GM23338 (cell line): ENCODE results near the gene SRPRA. TPM values are rescaled to one million over a fixed set of nuclear protein-coding genes. Genes with fewer than 3 reads are reported as not detected.

Source experiments
- ATAC-seq: fragments of 200-7000 bp; cut with Tn5 transposase; 3 replicates; pipeline ENCODE4 v1.9.1; 2020
- DNase-seq: peaks from one replicate; pipeline ENCODE4 v3.0.0-alpha.2; 2015; ENCODE audit warnings: low spot score
- H2AFZ ChIP-seq: fragments of 200-600 bp; sonication (generic); 2 replicates; pipeline ENCODE4 v1.8.0; 2016; ENCODE audit warnings: antibody characterized with exemption, mild to moderate bottlenecking, moderate library complexity
- H3F3A ChIP-seq: fragments of 200-600 bp; sonication (generic); replicated peaks from 2 replicates; pipeline ENCODE4 v1.8.0; 2017; ENCODE audit warnings: antibody characterized with exemption, mixed run types, low read depth
- H3K27ac ChIP-seq: fragments of 200-600 bp; sonication (generic); 2 replicates; pipeline ENCODE4 v1.6.1; 2016; ENCODE audit warnings: low read depth
- H3K27me3 ChIP-seq: fragments of 200-600 bp; sonication (generic); 2 replicates; pipeline ENCODE4 v1.8.0; 2016; ENCODE audit warnings: mild to moderate bottlenecking, mixed run types, moderate library complexity; ENCODE audit not compliant: insufficient read depth
- H3K36me3 ChIP-seq: fragments of 200-600 bp; sonication (generic); 2 replicates; pipeline ENCODE4 v1.8.0; 2016; ENCODE audit warnings: mild to moderate bottlenecking; ENCODE audit not compliant: insufficient read depth
- H3K4me1 ChIP-seq: fragments of 200-600 bp; sonication (generic); 2 replicates; pipeline ENCODE4 v1.8.0; 2016; ENCODE audit warnings: mild to moderate bottlenecking, moderate library complexity; ENCODE audit not compliant: insufficient read depth
- H3K4me2 ChIP-seq: fragments of 200-600 bp; sonication (generic); 2 replicates; pipeline ENCODE4 v1.7.1; 2017; ENCODE audit warnings: mixed run types
- H3K4me3 ChIP-seq: fragments of 200-600 bp; sonication (generic); 2 replicates; pipeline ENCODE4 v1.6.1; 2016; ENCODE audit warnings: mixed run types
- H3K79me2 ChIP-seq: fragments of 200-600 bp; sonication (generic); replicated peaks from 2 replicates; pipeline ENCODE4 v1.8.0; 2017; ENCODE audit warnings: mild to moderate bottlenecking; ENCODE audit not compliant: insufficient read depth
- H3K9me2 ChIP-seq: fragments of 200-600 bp; sonication (generic); 2 replicates; pipeline ENCODE4 v1.8.0; 2017; ENCODE audit not compliant: insufficient read depth
- H4K20me1 ChIP-seq: fragments of 200-600 bp; sonication (generic); replicated peaks from 2 replicates; pipeline ENCODE4 v1.8.0; 2017; ENCODE audit warnings: mild to moderate bottlenecking; ENCODE audit not compliant: insufficient read depth
- H3K27ac Mint-ChIP-seq: 2 replicates; pipeline ENCODE4 v1.8.0; 2020; ENCODE audit warnings: inconsistent platforms, mild to moderate bottlenecking, moderate library complexity, mixed read lengths
- H3K27me3 Mint-ChIP-seq: 3 replicates; pipeline ENCODE4 v1.8.0; 2022; ENCODE audit warnings: low read depth, mild to moderate bottlenecking, moderate library complexity, mixed read lengths, inconsistent platforms; ENCODE audit not compliant: insufficient read depth, poor library complexity
- H3K36me3 Mint-ChIP-seq: 3 replicates; pipeline ENCODE4 v1.8.0; 2021; ENCODE audit warnings: low read depth, mild to moderate bottlenecking, inconsistent platforms, moderate library complexity, mixed read lengths
- H3K4me1 Mint-ChIP-seq: 3 replicates; pipeline ENCODE4 v1.8.0; 2020; ENCODE audit warnings: mild to moderate bottlenecking, inconsistent platforms, mixed read lengths
- H3K4me3 Mint-ChIP-seq: 3 replicates; pipeline ENCODE4 v1.8.0; 2021; ENCODE audit warnings: moderate library complexity, mild to moderate bottlenecking, inconsistent platforms, mixed read lengths
- H3K9me3 Mint-ChIP-seq: 3 replicates; pipeline ENCODE4 v1.8.0; 2020; ENCODE audit warnings: moderate library complexity, mild to moderate bottlenecking, inconsistent platforms, mixed read lengths
- CREB1 ChIP-seq: fragments of 250-450 bp; sonication (Bioruptor Pico); IDR thresholded peaks from 2 replicates; pipeline ENCODE4 v1.5.0; 2020; ENCODE audit warnings: low read depth, mild to moderate bottlenecking, moderate library complexity
- EZH2 ChIP-seq: fragments of 200-600 bp; sonication (generic); IDR thresholded peaks from one replicate; pipeline ENCODE4 v1.8.0; 2017; ENCODE audit warnings: antibody characterized with exemption, mild to moderate bottlenecking, low read depth; ENCODE audit not compliant: unreplicated experiment
- EZH2phosphoT487 ChIP-seq: fragments of 200-600 bp; sonication (generic); IDR thresholded peaks from one replicate; pipeline ENCODE4 v1.8.1; 2018; ENCODE audit warnings: antibody characterized with exemption; ENCODE audit not compliant: unreplicated experiment
- JUNB ChIP-seq: IDR thresholded peaks from one replicate; pipeline ENCODE4 v1.6.1; 2016; ENCODE audit warnings: antibody characterized with exemption; ENCODE audit not compliant: unreplicated experiment
- NANOG ChIP-seq: IDR thresholded peaks from 2 replicates; pipeline ENCODE4 v1.6.1; 2016; ENCODE audit warnings: antibody characterized with exemption, borderline replicate concordance
- POLR2AphosphoS5 ChIP-seq: IDR thresholded peaks from 2 replicates; pipeline ENCODE4 v1.6.1; 2016; ENCODE audit warnings: antibody characterized with exemption, low read depth
- STAT1 ChIP-seq: IDR thresholded peaks from one replicate; pipeline ENCODE4 v1.6.1; 2016; ENCODE audit warnings: antibody characterized with exemption; ENCODE audit not compliant: unreplicated experiment
- ZNF114 ChIP-seq: fragments of 250-450 bp; sonication (Bioruptor Pico); IDR thresholded peaks from 2 replicates; pipeline ENCODE4 v1.5.0; 2020; ENCODE audit warnings: mild to moderate bottlenecking, moderate library complexity
- ZNF331 ChIP-seq: fragments of 250-450 bp; sonication (Bioruptor Pico); IDR thresholded peaks from 2 replicates; pipeline ENCODE4 v1.5.0; 2020; ENCODE audit warnings: low read depth, mild to moderate bottlenecking, moderate library complexity
- polyA plus RNA-seq: library from polyadenylated mRNA; unstranded; fragments of >200 nt; fragmentation: Nextera tagmentation; extraction: Ambion mirVana; gene quantifications from 2 replicates; pipeline ENCODE4 v1.2.1, GENCODE V29; 2016
- total RNA-seq: library from RNA; depleted of rRNA; stranded (reverse); fragments of >200 nt; shearing (Covaris generic); gene quantifications from 2 replicates; pipeline ENCODE4 v1.2.3, GENCODE V29; 2014
- TF ChIP-seq, protein P1 (sequence below): IDR thresholded peaks from 2 replicates; pipeline ENCODE4 v1.6.1; 2016; ENCODE audit warnings: antibody characterized with exemption
- TF ChIP-seq, protein P2 (sequence below), 2 experiments: fragments of 200-600 bp in 1 of 2; sonication (generic) in 1 of 2; conservative IDR thresholded peaks; 2 replicates each; pipeline versions ENCODE4 v1.5.1 to v1.6.1; 2016 to 2017; ENCODE audit warnings: antibody characterized with exemption in 2 of 2, low read depth in 2 of 2, mild to moderate bottlenecking in 2 of 2, moderate library complexity in 1 of 2
- TF ChIP-seq, protein P3 (sequence below): fragments of 250-450 bp; sonication (Bioruptor Pico); IDR thresholded peaks from 2 replicates; pipeline ENCODE4 v1.5.0; 2020; ENCODE audit warnings: mild to moderate bottlenecking, moderate library complexity
- TF ChIP-seq, protein P4 (sequence below): IDR thresholded peaks from one replicate; pipeline ENCODE4 v1.6.1; 2018; ENCODE audit warnings: antibody characterized with exemption; ENCODE audit not compliant: unreplicated experiment

SRPRA gene
- total and polyA plus RNA-seq, 2 experiments from 2014 or later, result 27.1 to 53.2 TPM

GRCh38 chr11:126226334-126227084, 42.2 kb downstream of the SRPRA start:
- Mint-ChIP-seq H3K4me1 (no peaks in the 10 kb centered on the region), H3K27ac (no peak overlapping the region), H3K4me3 (no peak overlapping the region), H3K27me3 (peaks cover 12% of the 10 kb centered on the region), H3K36me3 (peaks cover 29% of the 10 kb centered on the region), H3K9me3 (peaks cover 22% of the 10 kb centered on the region)
- Histone ChIP-seq H4K20me1 (peaks cover 6% of the 10 kb centered on the region; the same call in 1 of the 2 replicates), H2AFZ (no peak overlapping the region), H3K27me3 (no peaks in the 10 kb centered on the region), H3K27ac (no peak overlapping the region), H3K36me3 (0 out of 2 replicates have a peak, but pooled peaks cover 3% of the 10 kb centered on the region), H3K4me2 (no peak overlapping the region), H3K4me1 (no peaks in the 10 kb centered on the region), H3K79me2 (peaks cover 89% of the 10 kb centered on the region), H3K4me3 (no peak overlapping the region), H3K9me2 (no peaks in the 10 kb centered on the region), H3F3A (no peaks in the 10 kb centered on the region)
- TF ChIP-seq, protein P1, sequence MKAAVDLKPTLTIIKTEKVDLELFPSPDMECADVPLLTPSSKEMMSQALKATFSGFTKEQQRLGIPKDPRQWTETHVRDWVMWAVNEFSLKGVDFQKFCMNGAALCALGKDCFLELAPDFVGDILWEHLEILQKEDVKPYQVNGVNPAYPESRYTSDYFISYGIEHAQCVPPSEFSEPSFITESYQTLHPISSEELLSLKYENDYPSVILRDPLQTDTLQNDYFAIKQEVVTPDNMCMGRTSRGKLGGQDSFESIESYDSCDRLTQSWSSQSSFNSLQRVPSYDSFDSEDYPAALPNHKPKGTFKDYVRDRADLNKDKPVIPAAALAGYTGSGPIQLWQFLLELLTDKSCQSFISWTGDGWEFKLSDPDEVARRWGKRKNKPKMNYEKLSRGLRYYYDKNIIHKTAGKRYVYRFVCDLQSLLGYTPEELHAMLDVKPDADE, result no peak
- TF ChIP-seq STAT1 (no peak), EZH2 (no peak), ZNF331 (CRISPR knock-in tag) (no peak), POLR2AphosphoS5 (no peak), EZH2phosphoT487 (no peak), JUNB (no peak), CREB1 (no peak), NANOG (no peak), ZNF114 (CRISPR knock-in tag) (no peak)
- TF ChIP-seq, protein P2, sequence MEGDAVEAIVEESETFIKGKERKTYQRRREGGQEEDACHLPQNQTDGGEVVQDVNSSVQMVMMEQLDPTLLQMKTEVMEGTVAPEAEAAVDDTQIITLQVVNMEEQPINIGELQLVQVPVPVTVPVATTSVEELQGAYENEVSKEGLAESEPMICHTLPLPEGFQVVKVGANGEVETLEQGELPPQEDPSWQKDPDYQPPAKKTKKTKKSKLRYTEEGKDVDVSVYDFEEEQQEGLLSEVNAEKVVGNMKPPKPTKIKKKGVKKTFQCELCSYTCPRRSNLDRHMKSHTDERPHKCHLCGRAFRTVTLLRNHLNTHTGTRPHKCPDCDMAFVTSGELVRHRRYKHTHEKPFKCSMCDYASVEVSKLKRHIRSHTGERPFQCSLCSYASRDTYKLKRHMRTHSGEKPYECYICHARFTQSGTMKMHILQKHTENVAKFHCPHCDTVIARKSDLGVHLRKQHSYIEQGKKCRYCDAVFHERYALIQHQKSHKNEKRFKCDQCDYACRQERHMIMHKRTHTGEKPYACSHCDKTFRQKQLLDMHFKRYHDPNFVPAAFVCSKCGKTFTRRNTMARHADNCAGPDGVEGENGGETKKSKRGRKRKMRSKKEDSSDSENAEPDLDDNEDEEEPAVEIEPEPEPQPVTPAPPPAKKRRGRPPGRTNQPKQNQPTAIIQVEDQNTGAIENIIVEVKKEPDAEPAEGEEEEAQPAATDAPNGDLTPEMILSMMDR (conservative IDR thresholded peaks at IDR 0.05; ENCODE audit: low read depth in 2 of 2), result no peak
- TF ChIP-seq, protein P3, sequence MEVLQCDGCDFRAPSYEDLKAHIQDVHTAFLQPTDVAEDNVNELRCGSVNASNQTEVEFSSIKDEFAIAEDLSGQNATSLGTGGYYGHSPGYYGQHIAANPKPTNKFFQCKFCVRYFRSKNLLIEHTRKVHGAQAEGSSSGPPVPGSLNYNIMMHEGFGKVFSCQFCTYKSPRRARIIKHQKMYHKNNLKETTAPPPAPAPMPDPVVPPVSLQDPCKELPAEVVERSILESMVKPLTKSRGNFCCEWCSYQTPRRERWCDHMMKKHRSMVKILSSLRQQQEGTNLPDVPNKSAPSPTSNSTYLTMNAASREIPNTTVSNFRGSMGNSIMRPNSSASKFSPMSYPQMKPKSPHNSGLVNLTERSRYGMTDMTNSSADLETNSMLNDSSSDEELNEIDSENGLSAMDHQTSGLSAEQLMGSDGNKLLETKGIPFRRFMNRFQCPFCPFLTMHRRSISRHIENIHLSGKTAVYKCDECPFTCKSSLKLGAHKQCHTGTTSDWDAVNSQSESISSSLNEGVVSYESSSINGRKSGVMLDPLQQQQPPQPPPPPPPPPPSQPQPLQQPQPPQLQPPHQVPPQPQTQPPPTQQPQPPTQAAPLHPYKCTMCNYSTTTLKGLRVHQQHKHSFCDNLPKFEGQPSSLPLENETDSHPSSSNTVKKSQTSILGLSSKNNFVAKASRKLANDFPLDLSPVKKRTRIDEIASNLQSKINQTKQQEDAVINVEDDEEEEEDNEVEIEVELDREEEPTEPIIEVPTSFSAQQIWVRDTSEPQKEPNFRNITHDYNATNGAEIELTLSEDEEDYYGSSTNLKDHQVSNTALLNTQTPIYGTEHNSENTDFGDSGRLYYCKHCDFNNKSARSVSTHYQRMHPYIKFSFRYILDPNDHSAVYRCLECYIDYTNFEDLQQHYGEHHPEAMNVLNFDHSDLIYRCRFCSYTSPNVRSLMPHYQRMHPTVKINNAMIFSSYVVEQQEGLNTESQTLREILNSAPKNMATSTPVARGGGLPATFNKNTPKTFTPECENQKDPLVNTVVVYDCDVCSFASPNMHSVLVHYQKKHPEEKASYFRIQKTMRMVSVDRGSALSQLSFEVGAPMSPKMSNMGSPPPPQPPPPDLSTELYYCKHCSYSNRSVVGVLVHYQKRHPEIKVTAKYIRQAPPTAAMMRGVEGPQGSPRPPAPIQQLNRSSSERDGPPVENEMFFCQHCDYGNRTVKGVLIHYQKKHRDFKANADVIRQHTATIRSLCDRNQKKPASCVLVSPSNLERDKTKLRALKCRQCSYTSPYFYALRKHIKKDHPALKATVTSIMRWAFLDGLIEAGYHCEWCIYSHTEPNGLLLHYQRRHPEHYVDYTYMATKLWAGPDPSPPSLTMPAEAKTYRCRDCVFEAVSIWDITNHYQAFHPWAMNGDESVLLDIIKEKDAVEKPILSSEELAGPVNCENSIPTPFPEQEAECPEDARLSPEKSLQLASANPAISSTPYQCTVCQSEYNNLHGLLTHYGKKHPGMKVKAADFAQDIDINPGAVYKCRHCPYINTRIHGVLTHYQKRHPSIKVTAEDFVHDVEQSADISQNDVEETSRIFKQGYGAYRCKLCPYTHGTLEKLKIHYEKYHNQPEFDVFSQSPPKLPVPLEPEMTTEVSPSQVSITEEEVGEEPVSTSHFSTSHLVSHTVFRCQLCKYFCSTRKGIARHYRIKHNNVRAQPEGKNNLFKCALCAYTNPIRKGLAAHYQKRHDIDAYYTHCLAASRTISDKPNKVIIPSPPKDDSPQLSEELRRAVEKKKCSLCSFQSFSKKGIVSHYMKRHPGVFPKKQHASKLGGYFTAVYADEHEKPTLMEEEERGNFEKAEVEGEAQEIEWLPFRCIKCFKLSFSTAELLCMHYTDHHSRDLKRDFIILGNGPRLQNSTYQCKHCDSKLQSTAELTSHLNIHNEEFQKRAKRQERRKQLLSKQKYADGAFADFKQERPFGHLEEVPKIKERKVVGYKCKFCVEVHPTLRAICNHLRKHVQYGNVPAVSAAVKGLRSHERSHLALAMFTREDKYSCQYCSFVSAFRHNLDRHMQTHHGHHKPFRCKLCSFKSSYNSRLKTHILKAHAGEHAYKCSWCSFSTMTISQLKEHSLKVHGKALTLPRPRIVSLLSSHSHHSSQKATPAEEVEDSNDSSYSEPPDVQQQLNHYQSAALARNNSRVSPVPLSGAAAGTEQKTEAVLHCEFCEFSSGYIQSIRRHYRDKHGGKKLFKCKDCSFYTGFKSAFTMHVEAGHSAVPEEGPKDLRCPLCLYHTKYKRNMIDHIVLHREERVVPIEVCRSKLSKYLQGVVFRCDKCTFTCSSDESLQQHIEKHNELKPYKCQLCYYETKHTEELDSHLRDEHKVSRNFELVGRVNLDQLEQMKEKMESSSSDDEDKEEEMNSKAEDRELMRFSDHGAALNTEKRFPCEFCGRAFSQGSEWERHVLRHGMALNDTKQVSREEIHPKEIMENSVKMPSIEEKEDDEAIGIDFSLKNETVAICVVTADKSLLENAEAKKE (CRISPR knock-in tag), result no peak
- TF ChIP-seq, protein P4, sequence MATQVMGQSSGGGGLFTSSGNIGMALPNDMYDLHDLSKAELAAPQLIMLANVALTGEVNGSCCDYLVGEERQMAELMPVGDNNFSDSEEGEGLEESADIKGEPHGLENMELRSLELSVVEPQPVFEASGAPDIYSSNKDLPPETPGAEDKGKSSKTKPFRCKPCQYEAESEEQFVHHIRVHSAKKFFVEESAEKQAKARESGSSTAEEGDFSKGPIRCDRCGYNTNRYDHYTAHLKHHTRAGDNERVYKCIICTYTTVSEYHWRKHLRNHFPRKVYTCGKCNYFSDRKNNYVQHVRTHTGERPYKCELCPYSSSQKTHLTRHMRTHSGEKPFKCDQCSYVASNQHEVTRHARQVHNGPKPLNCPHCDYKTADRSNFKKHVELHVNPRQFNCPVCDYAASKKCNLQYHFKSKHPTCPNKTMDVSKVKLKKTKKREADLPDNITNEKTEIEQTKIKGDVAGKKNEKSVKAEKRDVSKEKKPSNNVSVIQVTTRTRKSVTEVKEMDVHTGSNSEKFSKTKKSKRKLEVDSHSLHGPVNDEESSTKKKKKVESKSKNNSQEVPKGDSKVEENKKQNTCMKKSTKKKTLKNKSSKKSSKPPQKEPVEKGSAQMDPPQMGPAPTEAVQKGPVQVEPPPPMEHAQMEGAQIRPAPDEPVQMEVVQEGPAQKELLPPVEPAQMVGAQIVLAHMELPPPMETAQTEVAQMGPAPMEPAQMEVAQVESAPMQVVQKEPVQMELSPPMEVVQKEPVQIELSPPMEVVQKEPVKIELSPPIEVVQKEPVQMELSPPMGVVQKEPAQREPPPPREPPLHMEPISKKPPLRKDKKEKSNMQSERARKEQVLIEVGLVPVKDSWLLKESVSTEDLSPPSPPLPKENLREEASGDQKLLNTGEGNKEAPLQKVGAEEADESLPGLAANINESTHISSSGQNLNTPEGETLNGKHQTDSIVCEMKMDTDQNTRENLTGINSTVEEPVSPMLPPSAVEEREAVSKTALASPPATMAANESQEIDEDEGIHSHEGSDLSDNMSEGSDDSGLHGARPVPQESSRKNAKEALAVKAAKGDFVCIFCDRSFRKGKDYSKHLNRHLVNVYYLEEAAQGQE, result no peak
- DNase-seq, result no peak
- ATAC-seq, result no peak
